GM12878 (cell line): ENCODE results near the gene EXOC7.

Experiments
- BMI1 ChIP-seq: fragments of 450-650 bp; IDR thresholded peaks from 2 replicates; pipeline ENCODE4 v1.6.1; 2016; ENCODE audit warnings: mild to moderate bottlenecking, moderate library complexity, borderline replicate concordance
- CEBPB ChIP-seq, 2 experiments: fragments of 150-350 bp in 1 of 2; IDR thresholded peaks; 2 replicates each; pipeline ENCODE4 v1.6.1; 2012 to 2014; ENCODE audit warnings: low read depth in 2 of 2, low read length in 2 of 2, borderline replicate concordance in 1 of 2, inconsistent platforms in 1 of 2
- EGR1 ChIP-seq, 2 experiments: IDR thresholded peaks; 1 replicate in 1 of 2; 2 replicates in 1 of 2; pipeline ENCODE4 v1.6.1; 2011 to 2012; ENCODE audit warnings: low read depth in 2 of 2, low read length in 2 of 2, borderline replicate concordance in 1 of 2, mild to moderate bottlenecking in 1 of 2, moderate library complexity in 1 of 2
- EZH2 ChIP-seq: IDR thresholded peaks from 2 replicates; pipeline ENCODE4 v1.6.1; 2012; ENCODE audit warnings: low read depth, mild to moderate bottlenecking, control low read depth, inconsistent platforms, low read length, borderline replicate concordance; ENCODE audit not compliant: control insufficient read depth
- KLF5 ChIP-seq: fragments of 450-650 bp; IDR thresholded peaks from 2 replicates; pipeline ENCODE4 v1.6.1; 2014; ENCODE audit warnings: mild to moderate bottlenecking; ENCODE audit not compliant: partially characterized antibody
- NBN ChIP-seq: fragments of 450-650 bp; IDR thresholded peaks from 2 replicates; pipeline ENCODE4 v1.6.1; 2016
- NR2C2 ChIP-seq: IDR thresholded peaks from 2 replicates; pipeline ENCODE4 v1.6.1; 2011; ENCODE audit warnings: borderline replicate concordance, low read depth; ENCODE audit not compliant: control insufficient read depth, insufficient read length
- POLR2A ChIP-seq: IDR thresholded peaks from 2 replicates; pipeline ENCODE4 v1.6.1; 2011; ENCODE audit warnings: low read depth, mild to moderate bottlenecking, low read length
- RCOR1 ChIP-seq: conservative IDR thresholded peaks from 2 replicates; pipeline ENCODE4 v1.6.1; 2012; ENCODE audit warnings: low read depth, low read length, improper control_type of control experiment
- TAF1 ChIP-seq: IDR thresholded peaks from 2 replicates; pipeline ENCODE4 v1.6.1; 2011; ENCODE audit warnings: mild to moderate bottlenecking, low read depth, low read length, borderline replicate concordance
- ZNF24 ChIP-seq: fragments of 450-650 bp; IDR thresholded peaks from 2 replicates; pipeline ENCODE4 v1.6.1; 2017; ENCODE audit warnings: antibody characterized with exemption, mild to moderate bottlenecking
- TF ChIP-seq, protein P1 (sequence below): fragments of 450-650 bp; IDR thresholded peaks from 2 replicates; pipeline ENCODE4 v1.6.1; 2017; ENCODE audit warnings: borderline replicate concordance
- TF ChIP-seq, protein P2 (sequence below), 3 experiments: IDR thresholded peaks in 2 of 3; conservative IDR thresholded peaks in 1 of 3; 2 replicates each; pipeline ENCODE4 v1.5.1; 2011; ENCODE audit warnings: low read depth in 3 of 3, low read length in 3 of 3, mild to moderate bottlenecking in 3 of 3, control low read depth in 2 of 3, moderate library complexity in 2 of 3, inconsistent platforms in 1 of 3, mixed read lengths in 1 of 3; ENCODE audit not compliant: control insufficient read depth in 2 of 3, insufficient read depth in 1 of 3; ENCODE audit errors: extremely low read depth in 1 of 3

DNA sequence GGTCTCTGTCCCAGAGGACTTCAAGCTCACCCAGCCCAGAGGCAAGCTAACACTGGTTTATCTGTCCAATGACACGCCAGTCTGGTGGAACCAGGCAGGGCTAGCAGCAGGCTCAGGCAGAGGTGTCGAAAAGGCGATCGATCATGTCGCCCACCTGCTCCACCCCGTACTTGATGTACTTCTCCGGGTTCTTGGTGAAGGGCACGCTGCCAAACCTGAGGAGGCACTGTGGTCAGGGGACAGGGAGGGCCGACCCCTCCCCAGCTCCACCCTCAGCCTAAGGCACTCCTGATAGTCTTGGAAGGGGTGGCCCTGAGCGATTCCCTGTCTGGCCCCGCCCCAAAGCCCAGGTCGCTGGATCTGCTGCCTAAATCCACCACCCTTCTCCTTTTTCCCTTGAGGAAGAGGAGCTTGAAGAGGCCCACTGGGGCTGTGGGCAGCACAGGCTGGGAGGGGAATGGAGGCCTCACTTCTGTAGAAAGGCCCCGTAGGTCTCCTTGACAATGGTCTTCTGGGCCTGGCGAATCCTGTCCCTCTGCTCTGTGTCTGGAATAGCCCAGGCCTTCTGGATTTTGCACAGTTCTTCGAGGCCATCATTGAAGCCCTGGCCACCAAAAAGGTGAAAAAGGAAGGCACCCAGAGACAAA, 19.9 kb downstream of the EXOC7 start:
- TF ChIP-seq, protein P1, sequence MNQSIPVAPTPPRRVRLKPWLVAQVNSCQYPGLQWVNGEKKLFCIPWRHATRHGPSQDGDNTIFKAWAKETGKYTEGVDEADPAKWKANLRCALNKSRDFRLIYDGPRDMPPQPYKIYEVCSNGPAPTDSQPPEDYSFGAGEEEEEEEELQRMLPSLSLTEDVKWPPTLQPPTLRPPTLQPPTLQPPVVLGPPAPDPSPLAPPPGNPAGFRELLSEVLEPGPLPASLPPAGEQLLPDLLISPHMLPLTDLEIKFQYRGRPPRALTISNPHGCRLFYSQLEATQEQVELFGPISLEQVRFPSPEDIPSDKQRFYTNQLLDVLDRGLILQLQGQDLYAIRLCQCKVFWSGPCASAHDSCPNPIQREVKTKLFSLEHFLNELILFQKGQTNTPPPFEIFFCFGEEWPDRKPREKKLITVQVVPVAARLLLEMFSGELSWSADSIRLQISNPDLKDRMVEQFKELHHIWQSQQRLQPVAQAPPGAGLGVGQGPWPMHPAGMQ: no peak
- TF ChIP-seq EZH2 (no peak), RCOR1 (no peak), NBN (no peak), KLF5 (no peak), POLR2A (no peak), CEBPB (IDR thresholded peaks at IDR 0.05; ENCODE audit: borderline replicate concordance in 1 of 2, low read depth in 2 of 2, low read length in 2 of 2) (no peak), NR2C2 (no peak), EGR1 (IDR thresholded peaks at IDR 0.05; ENCODE audit: borderline replicate concordance in 1 of 2, low read depth in 2 of 2, low read length in 2 of 2) (no peak), BMI1 (no peak), TAF1 (no peak), ZNF24 (no peak)
- TF ChIP-seq, protein P2, sequence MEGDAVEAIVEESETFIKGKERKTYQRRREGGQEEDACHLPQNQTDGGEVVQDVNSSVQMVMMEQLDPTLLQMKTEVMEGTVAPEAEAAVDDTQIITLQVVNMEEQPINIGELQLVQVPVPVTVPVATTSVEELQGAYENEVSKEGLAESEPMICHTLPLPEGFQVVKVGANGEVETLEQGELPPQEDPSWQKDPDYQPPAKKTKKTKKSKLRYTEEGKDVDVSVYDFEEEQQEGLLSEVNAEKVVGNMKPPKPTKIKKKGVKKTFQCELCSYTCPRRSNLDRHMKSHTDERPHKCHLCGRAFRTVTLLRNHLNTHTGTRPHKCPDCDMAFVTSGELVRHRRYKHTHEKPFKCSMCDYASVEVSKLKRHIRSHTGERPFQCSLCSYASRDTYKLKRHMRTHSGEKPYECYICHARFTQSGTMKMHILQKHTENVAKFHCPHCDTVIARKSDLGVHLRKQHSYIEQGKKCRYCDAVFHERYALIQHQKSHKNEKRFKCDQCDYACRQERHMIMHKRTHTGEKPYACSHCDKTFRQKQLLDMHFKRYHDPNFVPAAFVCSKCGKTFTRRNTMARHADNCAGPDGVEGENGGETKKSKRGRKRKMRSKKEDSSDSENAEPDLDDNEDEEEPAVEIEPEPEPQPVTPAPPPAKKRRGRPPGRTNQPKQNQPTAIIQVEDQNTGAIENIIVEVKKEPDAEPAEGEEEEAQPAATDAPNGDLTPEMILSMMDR (IDR thresholded peaks at IDR 0.05 in 2 of 3, conservative IDR thresholded peaks at IDR 0.05 in 1 of 3; ENCODE audit: control insufficient read depth in 2 of 3, extremely low read depth in 1 of 3, insufficient read depth in 1 of 3, low read depth in 3 of 3, low read length in 3 of 3): no peak
